GM10266 (cell line): Measurements from ENCODE around the gene HMCN2.

ENCODE experiments used
- DNase-seq: peaks from one replicate; pipeline ENCODE4 v3.0.0; 2012; ENCODE audit errors: extremely low spot score
- TF ChIP-seq, protein P1 (sequence below): IDR thresholded peaks from 2 replicates; pipeline ENCODE4 v1.5.1; 2012; ENCODE audit warnings: mild to moderate bottlenecking, low read depth; ENCODE audit not compliant: control insufficient read depth, insufficient read depth; ENCODE audit errors: missing control alignments

The HMCN2 gene

DNA sequence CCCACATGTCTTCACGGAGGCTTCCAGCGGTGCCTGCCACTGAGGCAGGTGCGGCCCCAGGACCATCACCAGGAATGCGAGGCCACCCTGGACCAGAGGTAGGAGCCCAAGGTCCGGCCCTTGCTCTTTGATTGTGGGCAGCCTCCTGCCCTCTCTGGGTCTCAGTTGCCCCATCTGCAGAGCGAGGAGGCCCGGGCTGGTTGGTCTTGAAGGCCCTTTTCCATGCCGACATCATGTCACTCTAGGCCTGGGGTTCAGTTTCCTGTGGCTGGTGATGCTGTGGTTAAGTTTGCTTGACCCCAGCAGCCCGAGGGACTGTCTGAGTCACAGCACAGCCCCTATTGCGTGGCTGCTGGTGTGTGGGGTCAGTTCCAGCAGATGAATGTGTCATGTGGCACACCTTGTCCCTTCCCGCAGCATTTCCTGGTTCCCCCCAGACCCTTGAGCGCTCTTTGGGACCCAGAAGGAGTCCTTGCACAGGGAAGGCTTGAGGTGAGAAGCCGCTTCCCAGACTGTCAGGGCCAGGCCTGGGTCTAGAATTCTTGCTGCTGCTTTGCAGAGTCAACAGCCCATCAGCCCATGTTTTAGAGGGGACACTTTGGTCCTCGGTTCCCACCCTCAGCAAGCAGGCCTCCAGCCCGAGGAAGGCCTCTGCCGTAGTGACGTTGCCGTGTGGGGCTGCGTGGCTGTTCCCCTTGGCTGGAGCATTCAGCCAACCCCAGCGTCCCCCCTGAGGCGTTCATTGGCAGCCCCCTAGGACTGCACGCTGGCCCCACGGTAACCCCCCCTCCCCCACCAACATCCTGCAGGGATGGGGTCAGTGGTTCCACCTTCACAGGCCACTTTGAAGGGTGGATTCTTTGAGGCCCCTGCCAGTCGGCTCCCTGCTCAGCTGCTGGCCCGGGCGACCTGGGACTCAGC, 31.0 kb upstream of the HMCN2 start:
- DNase-seq, result no peak
- TF ChIP-seq, protein P1, sequence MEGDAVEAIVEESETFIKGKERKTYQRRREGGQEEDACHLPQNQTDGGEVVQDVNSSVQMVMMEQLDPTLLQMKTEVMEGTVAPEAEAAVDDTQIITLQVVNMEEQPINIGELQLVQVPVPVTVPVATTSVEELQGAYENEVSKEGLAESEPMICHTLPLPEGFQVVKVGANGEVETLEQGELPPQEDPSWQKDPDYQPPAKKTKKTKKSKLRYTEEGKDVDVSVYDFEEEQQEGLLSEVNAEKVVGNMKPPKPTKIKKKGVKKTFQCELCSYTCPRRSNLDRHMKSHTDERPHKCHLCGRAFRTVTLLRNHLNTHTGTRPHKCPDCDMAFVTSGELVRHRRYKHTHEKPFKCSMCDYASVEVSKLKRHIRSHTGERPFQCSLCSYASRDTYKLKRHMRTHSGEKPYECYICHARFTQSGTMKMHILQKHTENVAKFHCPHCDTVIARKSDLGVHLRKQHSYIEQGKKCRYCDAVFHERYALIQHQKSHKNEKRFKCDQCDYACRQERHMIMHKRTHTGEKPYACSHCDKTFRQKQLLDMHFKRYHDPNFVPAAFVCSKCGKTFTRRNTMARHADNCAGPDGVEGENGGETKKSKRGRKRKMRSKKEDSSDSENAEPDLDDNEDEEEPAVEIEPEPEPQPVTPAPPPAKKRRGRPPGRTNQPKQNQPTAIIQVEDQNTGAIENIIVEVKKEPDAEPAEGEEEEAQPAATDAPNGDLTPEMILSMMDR, result no peak

GRCh38 chr9:130235558-130236435, 29.8 kb upstream of the HMCN2 start:
- TF ChIP-seq, protein P1, result peak; percentile 99

GRCh38 chr9:130236436-130236985, 29.0 kb upstream of the HMCN2 start:
- no peak for DNase-seq
- TF ChIP-seq, protein P1, result no peak

More at GRCh38 chr9:130235558-130236435, 29.8 kb upstream of the HMCN2 start:
- peak; percentile 76 for DNase-seq

- TF ChIP-seq, protein P1, result no peak
- no peak for DNase-seq
Measured at GRCh38 chr9:130237076-130237475, 28.5 kb upstream of the HMCN2 start.

DNA sequence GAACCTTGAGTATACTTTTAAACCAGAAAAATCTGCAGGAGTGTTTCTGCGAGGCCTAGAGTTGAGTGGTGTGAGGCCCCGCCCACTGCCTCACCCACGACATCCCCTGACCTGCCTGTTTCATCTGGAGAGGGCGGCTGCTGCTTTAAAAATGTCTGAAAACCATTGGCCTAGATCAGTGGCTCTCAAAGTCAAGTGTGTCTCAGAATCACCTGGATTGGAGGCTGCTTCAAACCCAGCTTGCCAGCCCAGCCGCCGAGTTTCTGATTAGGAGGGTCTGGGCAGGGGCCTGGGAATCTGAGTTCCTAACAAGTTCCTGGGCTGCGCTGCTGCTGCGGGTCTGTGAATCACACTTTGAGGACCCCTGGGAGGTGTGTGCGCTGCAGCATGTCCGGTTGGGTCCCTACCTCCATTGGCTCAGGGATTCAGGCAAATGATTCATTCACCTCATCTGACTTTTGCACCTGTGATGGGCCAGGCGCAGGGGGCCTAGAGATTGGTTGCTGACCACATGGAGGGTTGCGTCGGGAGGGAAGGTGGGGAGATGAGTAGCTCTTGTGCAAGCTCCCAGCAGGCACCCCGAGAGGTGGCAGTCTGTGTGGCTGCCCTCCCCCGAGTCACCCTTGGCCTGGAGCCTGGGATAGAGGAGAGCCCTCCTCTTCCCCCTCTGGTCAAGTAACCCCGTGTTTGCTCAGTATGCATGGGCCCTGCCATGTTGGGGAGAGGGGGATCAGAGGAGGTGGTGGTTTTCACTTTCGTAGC, 27.6 kb upstream of the HMCN2 start:
- TF ChIP-seq, protein P1, result no peak
- no peak for DNase-seq

DNA sequence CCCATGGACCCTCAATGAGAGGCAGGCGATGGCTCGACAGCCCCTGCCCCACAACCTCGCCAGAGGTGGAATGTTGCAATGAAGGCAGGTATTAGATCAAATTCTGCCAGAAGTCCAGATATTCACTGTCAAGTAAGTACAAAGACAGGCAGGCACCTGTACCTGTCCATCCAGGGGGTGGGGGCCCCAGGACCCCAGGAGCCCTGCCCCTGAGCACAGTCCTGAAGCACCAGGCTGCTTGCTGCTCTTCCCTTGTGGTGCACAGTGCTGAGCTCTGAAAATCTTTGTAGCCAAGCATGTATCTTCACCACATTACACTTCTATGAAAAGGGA, 26.2 kb upstream of the HMCN2 start:
- TF ChIP-seq, protein P1, result no peak

More for the DNA sequence above, 26.2 kb upstream of the HMCN2 start:
- no peak for DNase-seq
